RWPE1 (cell line): ENCODE data around the gene IKZF3.
A peak's percentile ranks its signal among the peaks of the same experiment; 100 is the strongest.

ENCODE experiments used
- CTCF ChIA-PET: fragments of 350-600 bp; sonication (Branson Sonifier 250); formaldehyde crosslinking; extraction: SDS; loops from one replicate; lab custom pipeline; 2021; lab: Yijun Ruan, JAX
- POLR2A ChIA-PET: fragments of 400-600 bp; formaldehyde crosslinking; extraction: SDS; loops from one replicate; lab custom pipeline; 2020; ENCODE audit warnings: antibody characterized with exemption; ENCODE audit not compliant: low non-redundant PET; lab: Yijun Ruan, JAX
- DNase-seq: peaks from one replicate; pipeline ENCODE4 v3.0.0; 2012; ENCODE audit warnings: low spot score
- H3K27ac ChIP-seq: fragments of 450-650 bp; 2 replicates; pipeline ENCODE4 v1.5.1; 2017
- TF ChIP-seq, protein P1 (sequence below): fragments of 450-650 bp; conservative IDR thresholded peaks from 2 replicates; pipeline ENCODE4 v1.5.1; 2017; ENCODE audit warnings: low read depth, mild to moderate bottlenecking

Gene IKZF3

DNA sequence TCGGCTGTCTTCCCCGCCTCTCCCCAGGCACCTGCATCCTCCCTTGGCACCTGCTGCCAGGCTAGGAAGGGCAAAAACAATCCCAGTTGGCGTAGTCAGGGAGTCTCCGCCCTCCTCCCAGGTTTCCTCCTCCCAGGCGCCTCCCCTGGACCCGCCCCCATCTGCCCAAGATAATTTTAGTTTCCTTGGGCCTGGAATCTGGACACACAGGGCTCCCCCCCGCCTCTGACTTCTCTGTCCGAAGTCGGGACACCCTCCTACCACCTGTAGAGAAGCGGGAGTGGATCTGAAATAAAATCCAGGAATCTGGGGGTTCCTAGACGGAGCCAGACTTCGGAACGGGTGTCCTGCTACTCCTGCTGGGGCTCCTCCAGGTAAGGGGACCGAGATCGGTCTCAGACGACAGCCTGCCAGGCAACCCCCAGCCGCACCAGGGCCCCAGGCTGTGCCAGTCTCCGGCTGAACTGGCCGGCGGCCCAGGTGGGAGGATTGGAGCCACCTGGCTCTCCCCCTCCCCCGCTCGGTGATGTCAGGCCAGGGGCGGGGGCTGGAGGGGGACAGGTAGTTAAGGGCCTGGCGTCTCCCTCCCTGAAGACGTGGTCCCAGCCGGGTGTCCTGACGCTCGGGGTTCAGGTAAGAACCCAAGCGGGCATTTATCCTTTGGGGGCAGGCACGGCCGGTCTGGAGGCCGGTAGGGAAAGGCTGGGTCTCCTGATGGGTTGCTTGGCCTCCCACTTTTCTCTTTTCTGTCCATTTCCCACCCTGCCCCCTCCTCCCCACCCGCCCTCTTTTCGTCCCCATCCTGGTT is 126.1 kb downstream of the IKZF3 start, which contains the start of gene GRB7:
GRB7 (plus strand) TSS at position 179 of the 808 bp plus-strand sequence. CDS start 4,364 bp downstream, outside the sequence.
- POLR2A ChIA-PET, result no interaction called here
- TF ChIP-seq, protein P1, sequence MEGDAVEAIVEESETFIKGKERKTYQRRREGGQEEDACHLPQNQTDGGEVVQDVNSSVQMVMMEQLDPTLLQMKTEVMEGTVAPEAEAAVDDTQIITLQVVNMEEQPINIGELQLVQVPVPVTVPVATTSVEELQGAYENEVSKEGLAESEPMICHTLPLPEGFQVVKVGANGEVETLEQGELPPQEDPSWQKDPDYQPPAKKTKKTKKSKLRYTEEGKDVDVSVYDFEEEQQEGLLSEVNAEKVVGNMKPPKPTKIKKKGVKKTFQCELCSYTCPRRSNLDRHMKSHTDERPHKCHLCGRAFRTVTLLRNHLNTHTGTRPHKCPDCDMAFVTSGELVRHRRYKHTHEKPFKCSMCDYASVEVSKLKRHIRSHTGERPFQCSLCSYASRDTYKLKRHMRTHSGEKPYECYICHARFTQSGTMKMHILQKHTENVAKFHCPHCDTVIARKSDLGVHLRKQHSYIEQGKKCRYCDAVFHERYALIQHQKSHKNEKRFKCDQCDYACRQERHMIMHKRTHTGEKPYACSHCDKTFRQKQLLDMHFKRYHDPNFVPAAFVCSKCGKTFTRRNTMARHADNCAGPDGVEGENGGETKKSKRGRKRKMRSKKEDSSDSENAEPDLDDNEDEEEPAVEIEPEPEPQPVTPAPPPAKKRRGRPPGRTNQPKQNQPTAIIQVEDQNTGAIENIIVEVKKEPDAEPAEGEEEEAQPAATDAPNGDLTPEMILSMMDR, result no peak
- H3K27ac ChIP-seq, result peak within 1 kb of the TSS; percentile 95
- CTCF ChIA-PET, result no interaction called here
- DNase-seq, result peak; percentile 95

DNA sequence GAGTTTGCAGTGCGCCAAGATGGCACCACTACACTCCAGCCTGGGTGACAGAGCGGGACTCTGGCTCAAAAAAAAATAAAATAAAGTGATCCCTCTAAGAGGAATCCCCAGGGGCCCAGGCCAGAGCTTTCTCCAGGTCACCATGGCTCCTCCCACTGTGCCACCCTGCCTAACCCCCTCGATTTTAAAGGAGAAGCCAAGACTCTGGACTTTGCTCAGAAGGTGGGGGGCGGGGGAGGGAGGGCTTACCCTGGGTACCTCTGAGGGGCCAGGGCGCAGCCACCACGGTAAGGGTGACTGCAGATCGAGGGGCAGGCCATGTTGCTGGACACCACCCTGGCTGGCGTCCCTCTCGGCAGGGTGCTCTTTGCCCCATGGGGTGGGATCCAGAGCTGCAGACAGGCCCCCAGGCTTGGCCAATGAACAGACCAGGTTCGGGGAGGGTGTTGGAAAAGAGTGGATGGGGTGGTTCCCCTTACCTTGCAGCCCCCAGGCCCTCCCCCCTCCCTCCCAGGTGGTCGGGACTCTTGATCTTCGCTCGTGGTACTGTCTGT is 126.8 kb downstream of the IKZF3 start:
- no peak for DNase-seq
- POLR2A ChIA-PET, result no interaction called here
- TF ChIP-seq, protein P1, result no peak
- CTCF ChIA-PET, result interaction anchor here (0.5 kb wide), 1 partner anchor 15 kb away, joined by 4 read pairs; no protein-coding TSS in a partner anchor
- H3K27ac ChIP-seq, result peak overlapping the region; percentile 95

DNA sequence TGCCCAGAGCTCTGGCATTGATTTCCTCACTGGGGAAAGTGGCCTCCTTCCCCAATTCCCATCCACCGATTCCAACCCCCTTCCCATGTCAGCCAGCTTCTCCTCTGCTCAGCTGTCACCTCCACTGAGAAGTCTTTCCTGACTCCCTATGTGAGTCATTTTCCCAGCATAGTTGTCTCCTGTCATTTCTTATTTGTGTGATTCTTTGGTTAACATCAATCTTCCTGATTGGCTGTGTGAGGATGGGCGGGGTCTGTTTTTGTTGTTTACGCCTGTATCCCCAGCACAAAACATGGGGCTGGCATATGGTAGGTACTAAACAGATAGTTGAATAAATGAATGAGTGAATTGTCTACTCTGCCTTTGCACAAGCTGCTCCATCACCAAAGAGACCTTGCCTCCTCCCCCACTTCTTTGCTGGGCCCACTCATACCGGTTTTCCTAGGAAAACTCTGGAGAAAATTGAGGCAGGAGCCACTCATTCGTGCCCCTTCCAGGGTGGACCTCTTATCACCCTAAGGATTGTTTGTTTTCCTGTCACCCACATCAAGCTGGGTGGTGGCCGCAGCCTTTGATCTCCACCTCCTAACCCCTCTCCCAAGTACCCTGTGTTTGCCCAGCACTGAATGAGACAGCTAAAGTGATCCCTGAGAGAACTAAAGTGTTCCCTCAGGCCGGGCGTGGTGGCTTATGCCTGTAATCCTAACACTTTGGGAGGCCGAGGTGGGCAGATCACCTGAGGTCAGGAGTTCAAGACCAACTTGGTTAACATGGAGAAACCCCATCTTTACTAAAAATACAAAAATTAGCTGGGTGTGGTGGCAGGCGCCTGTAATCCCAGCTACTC is 127.6 kb downstream of the IKZF3 start:
- CTCF ChIA-PET, result interaction anchor here (0.5 kb wide), 1 partner anchor 16 kb away, joined by 4 read pairs; no protein-coding TSS in a partner anchor
- H3K27ac ChIP-seq, result peak overlapping the region; percentile 95; the same call in 1 of the 2 replicates
- POLR2A ChIA-PET, result no interaction called here
- DNase-seq, result peak; percentile 57
- TF ChIP-seq, protein P1, result no peak

DNA sequence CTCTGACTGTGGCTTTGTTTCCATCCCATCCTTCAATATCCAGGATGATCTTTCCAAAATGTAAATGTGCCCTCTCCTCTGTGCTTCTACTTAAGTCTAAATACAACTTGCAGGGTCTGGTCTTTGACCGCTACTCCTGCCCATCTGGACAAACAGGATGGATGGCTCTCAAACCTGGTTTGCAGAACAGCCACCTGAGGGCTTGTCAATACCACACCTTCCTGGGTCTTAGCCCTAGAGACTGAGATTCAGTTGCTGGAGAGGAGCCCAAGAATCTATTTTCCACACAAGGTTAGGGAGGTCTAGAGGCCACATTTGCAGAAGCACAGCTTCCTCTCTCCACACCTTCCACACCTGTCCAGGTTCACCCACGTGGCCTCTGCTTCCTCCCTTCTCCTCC is 128.2 kb downstream of the IKZF3 start:
- TF ChIP-seq, protein P1, result no peak
- DNase-seq, result no peak
- H3K27ac ChIP-seq, result no peak overlapping the region
- ChIA-PET CTCF (no interaction called here), POLR2A (no interaction called here)

DNA sequence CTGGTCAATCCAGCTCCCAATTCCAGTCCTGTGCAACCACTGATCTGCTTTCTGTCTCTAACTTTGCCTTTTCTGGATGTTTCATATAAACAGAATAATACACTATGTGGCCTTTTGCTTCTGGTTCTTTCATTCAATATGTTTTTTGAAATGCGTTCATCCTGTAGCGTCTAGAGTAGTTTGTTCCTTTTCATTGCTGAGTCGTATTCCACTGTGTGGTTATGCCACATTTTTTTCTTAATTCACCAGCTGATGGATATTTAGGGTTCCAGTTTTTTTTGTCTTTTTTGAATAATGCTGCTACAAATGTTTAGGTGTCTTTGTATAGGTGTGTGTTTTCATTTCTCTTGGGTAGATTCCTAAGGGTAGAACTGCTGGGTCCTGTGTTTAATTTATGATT is 131.5 kb downstream of the IKZF3 start:
- TF ChIP-seq, protein P1, result no peak
- POLR2A ChIA-PET, result no interaction called here
- H3K27ac ChIP-seq, result no peak overlapping the region
- CTCF ChIA-PET, result no interaction called here
- DNase-seq, result no peak
